Activated CD4-positive, CD25-positive, alpha-beta regulatory T cell treated with anti-CD3 and anti-CD28 coated beads, Interleukin-2, amount 50 U/mL, for 72 hours (primary cell): ENCODE measurements around the gene EPN1.
A peak's percentile ranks its signal among the peaks of the same experiment; 100 is the strongest.

Source experiments
- DNase-seq: peaks from one replicate; pipeline ENCODE4 v3.0.0; 2021

The EPN1 gene

GRCh38 chr19:55646889-55647731 lies 27.9 kb upstream of the EPN1 start:
- no peak for DNase-seq

DNA sequence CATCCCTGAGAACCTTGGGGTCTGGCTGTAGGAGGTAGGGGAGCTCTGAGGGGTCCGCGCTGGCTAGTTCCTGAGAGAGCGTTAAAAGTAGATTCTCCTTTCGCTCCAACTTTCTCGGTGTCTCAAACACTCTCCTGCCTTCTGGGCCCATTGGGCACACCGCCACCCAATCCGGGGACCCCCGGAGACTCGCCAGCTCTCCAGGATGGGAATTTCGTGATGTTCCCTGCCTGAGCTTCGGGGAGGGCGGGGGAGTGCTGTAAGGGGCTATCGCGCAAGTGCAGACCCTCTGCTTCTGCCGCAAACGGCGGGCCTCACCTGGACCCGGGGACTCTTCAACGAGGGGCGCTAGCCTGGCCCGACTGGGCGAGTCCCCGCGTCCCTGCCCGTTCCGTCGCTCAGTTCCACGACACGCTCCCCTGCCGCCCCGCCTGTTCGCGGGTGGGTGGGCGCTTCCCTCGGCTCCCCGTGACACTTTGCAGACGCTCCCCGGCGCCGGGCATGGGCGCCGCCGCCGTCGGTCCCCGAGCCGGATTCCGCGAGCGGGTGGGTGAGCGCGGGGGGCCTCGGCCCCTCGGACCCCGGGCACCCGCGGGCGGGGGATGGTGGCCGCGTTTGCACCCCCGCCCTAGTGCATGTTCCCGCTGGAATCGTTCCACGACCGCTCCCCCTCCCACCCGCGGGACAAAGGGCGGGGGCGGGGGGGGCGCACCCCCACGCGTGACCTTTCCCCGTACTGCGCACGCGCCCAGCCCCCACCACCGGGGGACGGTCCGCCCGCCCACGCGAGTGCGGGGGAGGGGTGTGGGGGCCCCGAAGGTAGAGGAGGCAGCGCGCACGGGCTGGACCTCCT lies 27.1 kb upstream of the EPN1 start, which contains the start of gene CCDC106:
Gene CCDC106, plus strand, starts transcription at position 481 of the 853 bp plus-strand sequence. CDS start 835 bp downstream, outside the sequence.
- DNase-seq, result no peak

DNA sequence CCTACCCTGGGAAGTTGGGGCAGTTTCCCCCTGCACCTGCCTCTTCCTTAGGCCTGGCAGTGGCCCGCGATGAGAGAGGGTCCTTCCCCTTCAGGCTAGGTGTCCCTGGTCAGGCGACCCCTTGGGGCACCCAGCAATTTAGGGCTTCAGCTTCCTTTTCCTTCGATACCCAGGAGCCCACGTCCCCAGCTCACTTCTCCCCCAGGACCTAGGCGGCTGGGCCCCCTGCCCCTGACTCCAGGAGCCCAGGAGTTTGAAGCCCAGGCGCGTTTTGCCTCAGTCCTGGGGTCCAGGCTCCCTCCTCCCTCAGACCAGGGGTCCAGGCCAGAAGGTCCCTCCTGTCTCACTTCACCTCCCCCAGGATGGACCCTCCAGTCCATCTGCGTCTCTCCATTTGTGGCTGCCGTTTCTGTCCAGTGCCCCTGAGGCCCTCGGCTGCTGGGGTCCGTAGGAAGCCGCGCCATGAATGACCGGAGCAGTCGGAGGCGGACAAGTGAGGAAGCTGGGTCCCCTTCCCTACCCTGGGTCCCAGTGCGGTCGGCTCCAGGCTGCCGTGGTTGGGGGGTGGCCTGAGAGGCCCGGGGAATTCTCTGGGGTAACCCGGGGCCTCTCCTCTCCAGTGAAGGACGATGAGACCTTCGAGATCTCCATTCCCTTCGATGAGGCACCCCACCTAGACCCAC lies 26.3 kb upstream of the EPN1 start:
- no peak for DNase-seq

- DNase-seq, result no peak
Observed at GRCh38 chr19:55649268-55650125, 25.5 kb upstream of the EPN1 start.

GRCh38 chr19:55650126-55650557 lies 24.9 kb upstream of the EPN1 start:
- no peak for DNase-seq

DNA sequence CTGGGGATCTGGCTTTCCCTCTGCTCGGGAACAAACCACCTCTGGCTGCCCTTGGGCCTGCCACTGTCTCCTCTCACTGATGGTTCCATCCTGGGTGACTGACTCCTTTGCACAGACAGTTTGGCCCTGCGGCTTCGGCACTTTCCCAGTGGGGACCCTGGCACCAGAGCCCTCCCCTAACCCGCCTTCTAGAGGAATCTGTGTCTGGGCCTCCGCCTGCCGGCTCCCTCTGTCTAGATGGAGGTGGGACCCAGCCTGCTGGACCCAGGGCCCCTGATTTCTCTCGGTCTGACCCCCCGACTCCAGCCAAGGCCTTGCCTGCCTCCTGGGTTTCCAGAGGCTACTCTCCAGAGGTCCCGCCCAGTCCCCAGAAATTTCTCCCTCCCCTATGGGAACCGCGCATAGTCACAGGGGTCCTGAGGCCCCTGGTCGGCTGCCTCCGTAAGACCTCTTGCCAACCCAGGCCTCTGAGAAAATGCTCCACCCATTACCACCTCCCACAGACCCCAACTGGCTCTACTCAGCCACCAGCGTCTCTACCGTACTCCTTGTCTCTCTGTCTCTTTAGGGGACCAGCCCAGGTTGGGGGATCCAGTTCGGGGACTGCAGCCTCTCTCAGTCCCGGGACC lies 24.3 kb upstream of the EPN1 start:
- DNase-seq, result no peak

GRCh38 chr19:55651236-55651635 lies 23.8 kb upstream of the EPN1 start:
- DNase-seq, result no peak

DNA sequence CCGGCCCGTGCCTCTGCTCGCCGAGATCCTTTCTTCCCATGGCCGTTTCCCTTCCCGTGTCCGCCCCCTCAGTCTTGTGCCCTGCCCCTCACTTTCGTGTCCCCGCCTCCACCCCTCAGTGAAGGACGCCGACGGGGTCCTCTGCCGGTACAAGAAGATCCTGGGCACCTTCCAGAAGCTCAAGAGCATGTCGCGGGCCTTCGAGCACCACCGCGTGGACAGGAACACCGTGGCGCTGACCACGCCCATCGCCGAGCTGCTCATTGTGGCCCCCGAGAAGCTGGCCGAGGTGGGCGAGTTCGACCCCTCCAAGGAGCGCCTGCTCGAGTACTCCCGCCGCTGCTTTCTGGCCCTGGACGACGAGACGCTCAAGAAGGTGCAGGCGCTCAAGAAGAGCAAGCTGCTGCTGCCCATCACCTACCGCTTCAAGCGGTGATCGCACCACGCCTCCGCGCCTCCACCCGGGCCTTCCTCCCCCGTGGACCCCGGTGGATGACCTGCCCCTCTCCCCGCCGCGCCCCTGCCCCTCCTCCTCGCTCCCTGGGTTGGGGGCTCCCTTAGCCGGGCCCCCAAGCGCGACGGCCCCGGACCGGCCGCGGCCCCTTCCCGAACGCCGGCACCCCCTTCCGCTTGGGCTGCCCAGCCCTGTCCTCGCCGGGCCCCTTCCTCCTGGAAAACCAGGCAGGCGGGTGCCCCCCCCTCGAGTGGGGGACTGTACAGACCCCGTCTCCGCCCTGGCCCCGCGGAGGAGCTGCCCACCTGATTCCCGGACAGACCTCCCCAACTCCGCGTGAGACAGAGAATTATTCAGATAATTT lies 22.5 kb upstream of the EPN1 start:
- DNase-seq, result no peak

- DNase-seq, result peak; percentile 97
Observed at GRCh38 chr19:55653651-55654322, 21.2 kb upstream of the EPN1 start.

- peak; percentile 99 for DNase-seq
Observed at GRCh38 chr19:55654323-55654867, 20.6 kb upstream of the EPN1 start.

DNA sequence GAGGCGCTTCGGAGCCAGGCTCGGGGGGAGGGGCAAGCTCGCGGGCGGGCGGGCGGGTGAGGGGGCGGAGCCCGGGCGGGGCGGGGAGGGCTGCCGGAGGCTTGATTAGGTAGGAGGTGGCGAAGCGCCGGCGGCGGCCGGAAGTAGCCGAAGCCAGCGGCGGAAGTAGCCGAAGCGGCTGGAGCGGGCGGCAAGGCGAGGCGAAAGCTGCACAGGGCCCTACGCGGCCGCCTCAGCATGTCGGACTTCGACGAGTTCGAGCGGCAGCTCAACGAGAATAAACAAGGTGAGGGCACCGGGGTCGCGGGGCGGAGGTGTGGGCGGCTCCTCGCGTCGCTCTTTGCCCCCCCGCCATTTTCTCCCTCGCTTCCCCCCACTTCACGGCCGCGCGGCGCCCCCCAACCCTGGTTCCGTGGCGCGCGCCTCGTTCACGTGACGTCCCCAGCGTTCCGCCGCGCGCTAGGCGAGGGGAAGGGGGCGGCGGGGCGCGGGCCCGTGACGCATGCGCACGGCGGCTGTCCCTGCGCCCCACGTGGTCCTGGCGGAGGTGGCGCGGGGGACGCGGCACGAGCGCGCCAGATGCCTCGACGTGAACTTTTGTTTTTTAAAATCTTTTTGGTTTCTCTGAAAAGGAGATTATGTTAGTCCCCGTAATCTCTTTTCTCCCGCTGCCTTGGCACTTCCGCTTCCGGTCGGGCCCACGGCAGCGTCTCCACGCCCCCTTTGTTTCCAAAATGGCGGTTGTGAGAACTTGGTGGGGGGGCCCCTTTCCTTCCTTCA lies 20.0 kb upstream of the EPN1 start, which contains the start of gene U2AF2:
Gene U2AF2, plus strand, starts transcription at position 168 of the 780 bp plus-strand sequence. Its CDS starts 70 bp downstream, at position 238.
- DNase-seq, result peak; percentile 97

- no peak for DNase-seq
Observed at GRCh38 chr19:55655648-55656040, 19.4 kb upstream of the EPN1 start.

GRCh38 chr19:55656552-55656951 lies 18.5 kb upstream of the EPN1 start:
- no peak for DNase-seq

DNA sequence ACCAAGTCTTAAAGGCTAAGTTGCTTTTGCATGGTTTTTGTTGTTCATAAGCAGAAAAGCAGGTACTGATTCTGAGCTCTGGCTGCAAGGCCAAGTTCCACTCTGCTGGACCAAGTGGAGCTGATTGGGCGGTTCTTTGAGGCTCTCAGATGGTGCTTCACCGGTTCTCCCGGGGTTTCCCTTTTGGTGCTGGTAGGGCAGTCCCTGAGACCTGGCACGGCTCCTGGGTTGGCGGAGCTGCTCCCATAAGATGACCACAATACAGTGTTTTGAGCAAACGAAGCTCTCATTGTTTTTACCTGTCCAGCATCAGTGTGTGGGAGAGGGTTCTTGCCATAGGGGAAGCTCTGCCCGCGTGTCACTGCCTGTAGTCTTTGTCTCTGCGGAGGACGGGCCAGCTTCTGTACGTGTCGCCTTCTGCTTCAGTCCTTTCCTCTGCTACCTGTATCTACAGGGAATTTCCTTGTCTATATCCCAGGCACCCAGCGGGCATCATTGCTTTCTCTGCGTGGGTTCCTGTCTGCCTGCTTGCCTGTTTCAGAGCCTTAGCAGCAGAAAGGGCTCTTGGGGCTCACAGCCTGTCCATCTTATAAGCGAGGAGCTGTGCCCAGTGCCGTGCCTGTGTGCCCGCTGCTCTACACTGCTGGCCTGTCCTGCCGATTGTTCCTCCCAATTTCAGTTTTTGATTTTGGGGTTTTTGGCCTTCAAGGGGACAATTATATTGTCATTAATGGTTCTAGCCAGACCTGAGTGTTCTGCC lies 17.9 kb upstream of the EPN1 start:
- DNase-seq, result no peak

GRCh38 chr19:55658846-55659459 lies 16.1 kb upstream of the EPN1 start:
- DNase-seq, result no peak

DNA sequence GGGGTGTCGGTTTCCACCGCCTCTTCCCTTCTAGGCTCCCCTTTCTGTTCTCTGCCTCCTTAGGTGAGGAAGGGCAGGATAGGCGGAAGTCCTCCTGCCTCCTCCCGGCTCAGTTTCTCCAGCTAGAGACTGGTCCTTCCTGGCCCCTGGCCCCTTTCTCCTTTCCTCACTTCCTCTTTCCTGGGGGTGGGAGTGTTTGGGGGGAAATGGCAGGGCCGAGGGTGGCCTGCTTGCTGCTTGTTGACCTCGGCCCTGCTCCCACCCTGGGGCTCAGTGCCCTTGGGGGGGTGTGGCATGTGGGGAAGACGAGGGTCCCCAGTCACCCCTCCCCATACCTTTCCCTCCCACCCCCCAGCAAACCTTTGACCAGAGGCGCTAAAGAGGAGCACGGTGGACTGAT lies 15.2 kb upstream of the EPN1 start:
- no peak for DNase-seq

DNA sequence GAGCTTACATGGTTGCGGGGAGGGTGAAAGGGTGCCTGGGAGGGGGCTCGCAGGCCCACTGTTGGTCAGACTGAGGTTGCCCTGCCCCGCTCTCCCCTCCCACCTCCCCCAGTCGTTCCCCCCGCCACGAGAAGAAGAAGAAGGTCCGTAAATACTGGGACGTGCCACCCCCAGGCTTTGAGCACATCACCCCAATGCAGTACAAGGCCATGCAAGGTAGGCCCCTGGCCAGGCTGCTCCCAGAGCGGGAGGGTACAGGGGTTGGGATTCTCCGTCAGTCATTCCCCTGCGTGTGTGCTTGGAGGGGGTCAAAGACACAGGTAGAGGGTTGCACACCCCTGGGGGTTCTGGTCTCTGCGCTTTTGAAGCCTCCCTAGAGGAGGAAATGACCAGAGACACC lies 14.6 kb upstream of the EPN1 start:
- DNase-seq, result no peak

DNA sequence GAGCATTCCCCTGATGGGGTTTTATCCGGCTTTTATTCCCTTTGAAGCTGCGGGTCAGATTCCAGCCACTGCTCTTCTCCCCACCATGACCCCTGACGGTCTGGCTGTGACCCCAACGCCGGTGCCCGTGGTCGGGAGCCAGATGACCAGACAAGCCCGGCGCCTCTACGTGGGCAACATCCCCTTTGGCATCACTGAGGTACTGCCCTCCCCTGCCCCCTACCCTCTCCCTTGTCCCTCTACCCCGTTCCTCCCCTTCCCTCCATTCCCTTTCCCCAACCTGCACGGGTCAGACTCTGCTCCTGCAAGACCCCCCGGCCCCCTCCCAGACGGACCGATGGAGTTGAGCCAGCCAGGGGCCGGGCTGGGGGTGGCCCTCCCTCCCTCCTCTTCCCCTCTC lies 14.0 kb upstream of the EPN1 start:
- DNase-seq, result no peak
